ENCODE measurements around the gene PHLDB2.

Gene PHLDB2

GRCh38 chr3:111971533-111972130 lies 112.6 kb downstream of the PHLDB2 start:
- peak; percentile 17 for DNase-seq (ENCODE audit: extremely low spot score)
- TF ChIP-seq PKNOX1 (IDR thresholded peaks at IDR 0.05), result peak; percentile 40
- no peak for TF ChIP-seq LEF1 (IDR thresholded peaks at IDR 0.05; ENCODE audit: borderline replicate concordance)
- POLR2A ChIA-PET, result no interaction called here
- CTCF ChIA-PET, result interaction anchor here (0.9 to 5.6 kb wide), 3 partner anchors 18 to 302 kb away, joined by 4 to 44 read pairs (median 5); no protein-coding TSS in a partner anchor

GRCh38 chr3:111972891-111973290 lies 113.8 kb downstream of the PHLDB2 start:
- no peak for DNase-seq (ENCODE audit: extremely low spot score)
- TF ChIP-seq ZNF384 (IDR thresholded peaks at IDR 0.05) (no peak), CTBP1 (IDR thresholded peaks at IDR 0.05; ENCODE audit: borderline replicate concordance) (no peak), TARDBP (IDR thresholded peaks at IDR 0.05) (no peak), ELF4 (IDR thresholded peaks at IDR 0.05) (no peak), NFRKB (IDR thresholded peaks at IDR 0.05) (no peak), BHLHE40 (IDR thresholded peaks at IDR 0.05; ENCODE audit: borderline replicate concordance) (no peak), HDGF (IDR thresholded peaks at IDR 0.05; ENCODE audit: borderline replicate concordance) (no peak), SUZ12 (IDR thresholded peaks at IDR 0.05) (no peak), ARNT (IDR thresholded peaks at IDR 0.05) (no peak)
- POLR2A ChIA-PET, result no interaction called here
- CTCF ChIA-PET, result interaction anchor here (0.7 kb wide), 1 partner anchor 70 kb away, joined by 3 read pairs; no protein-coding TSS in a partner anchor

- no peak for DNase-seq (ENCODE audit: extremely low spot score)
- TF ChIP-seq NFRKB (IDR thresholded peaks at IDR 0.05), result no peak
- TF ChIP-seq FOXM1 (IDR thresholded peaks at IDR 0.05; ENCODE audit: borderline replicate concordance), result no peak
- no peak for TF ChIP-seq TARDBP (IDR thresholded peaks at IDR 0.05)
- TF ChIP-seq LEF1 (IDR thresholded peaks at IDR 0.05; ENCODE audit: borderline replicate concordance), result no peak
- no peak for TF ChIP-seq L3MBTL2 (conservative IDR thresholded peaks at IDR 0.05)
- no peak for TF ChIP-seq SUZ12 (IDR thresholded peaks at IDR 0.05)
- no peak for TF ChIP-seq CTBP1 (IDR thresholded peaks at IDR 0.05; ENCODE audit: borderline replicate concordance)
- no peak for TF ChIP-seq PKNOX1 (IDR thresholded peaks at IDR 0.05)
- no peak for TF ChIP-seq ZNF384 (IDR thresholded peaks at IDR 0.05)
- TF ChIP-seq SP1 (IDR thresholded peaks at IDR 0.05), result no peak
- TF ChIP-seq ARNT (IDR thresholded peaks at IDR 0.05), result no peak
- no peak for TF ChIP-seq FOXA1 (IDR thresholded peaks at IDR 0.05)
- no peak for TF ChIP-seq FOXK2 (IDR thresholded peaks at IDR 0.05)
- no peak for TF ChIP-seq ELF4 (IDR thresholded peaks at IDR 0.05)
- POLR2A ChIA-PET, result no interaction called here
- CTCF ChIA-PET, result no interaction called here
Measured at GRCh38 chr3:111975131-111975530, 116.1 kb downstream of the PHLDB2 start.

GRCh38 chr3:111976254-111976653 lies 117.2 kb downstream of the PHLDB2 start:
- TF ChIP-seq ZNF384 (IDR thresholded peaks at IDR 0.05), result no peak
- CTCF ChIA-PET, result no interaction called here
- no peak for DNase-seq (ENCODE audit: extremely low spot score)
- POLR2A ChIA-PET, result no interaction called here

GRCh38 chr3:111978583-111979433 lies 119.7 kb downstream of the PHLDB2 start, which contains the start of gene ABHD10:
Gene ABHD10 (plus strand): TSS chr3:111979026. CDS start chr3:111979062, 36 bp downstream.
- CTCF ChIA-PET, result interaction anchor here (1.0 to 2.5 kb wide), 8 partner anchors 11 to 292 kb away, joined by 3 to 10 read pairs (median 5); no protein-coding TSS in a partner anchor
- POLR2A ChIA-PET, result interaction anchor here (0.6 to 2.5 kb wide), 51 partner anchors 8 to 312 kb away, joined by 3 to 23 read pairs (median 4); partner anchors contain the start of genes C3orf52 and PHLDB2
- peak; percentile 94 for DNase-seq (ENCODE audit: extremely low spot score)
- TF ChIP-seq PKNOX1 (IDR thresholded peaks at IDR 0.05) (peak; percentile 96), TARDBP (IDR thresholded peaks at IDR 0.05) (no peak), ARNT (IDR thresholded peaks at IDR 0.05) (no peak), ZNF384 (IDR thresholded peaks at IDR 0.05) (no peak), L3MBTL2 (conservative IDR thresholded peaks at IDR 0.05) (peak; percentile 90), NFRKB (IDR thresholded peaks at IDR 0.05) (peak; percentile 18; the same call in 1 of the 2 replicates), BHLHE40 (IDR thresholded peaks at IDR 0.05; ENCODE audit: borderline replicate concordance) (no peak), CTBP1 (IDR thresholded peaks at IDR 0.05; ENCODE audit: borderline replicate concordance) (no peak), ELF4 (IDR thresholded peaks at IDR 0.05) (peak; percentile 51; the same call in 1 of the 2 replicates), FOXM1 (IDR thresholded peaks at IDR 0.05; ENCODE audit: borderline replicate concordance) (no peak), SP1 (IDR thresholded peaks at IDR 0.05) (no peak)

- TF ChIP-seq L3MBTL2 (conservative IDR thresholded peaks at IDR 0.05) (no peak), NFRKB (IDR thresholded peaks at IDR 0.05) (no peak), HDGF (IDR thresholded peaks at IDR 0.05; ENCODE audit: borderline replicate concordance) (no peak), FOXM1 (IDR thresholded peaks at IDR 0.05; ENCODE audit: borderline replicate concordance) (no peak), FOXA1 (IDR thresholded peaks at IDR 0.05) (no peak), PKNOX1 (IDR thresholded peaks at IDR 0.05) (peak; percentile 75), TARDBP (IDR thresholded peaks at IDR 0.05) (no peak), ARNT (IDR thresholded peaks at IDR 0.05) (no peak), BHLHE40 (IDR thresholded peaks at IDR 0.05; ENCODE audit: borderline replicate concordance) (no peak), LEF1 (IDR thresholded peaks at IDR 0.05; ENCODE audit: borderline replicate concordance) (no peak), ZNF384 (IDR thresholded peaks at IDR 0.05) (no peak), FOXK2 (IDR thresholded peaks at IDR 0.05) (no peak), ELF4 (IDR thresholded peaks at IDR 0.05) (0 out of 2 replicates have a peak, but pooled peaks have one; percentile 22), SP1 (IDR thresholded peaks at IDR 0.05) (no peak), SUZ12 (IDR thresholded peaks at IDR 0.05) (no peak)
- CTCF ChIA-PET, result interaction anchor here (0.7 to 2.5 kb wide), 6 partner anchors 10 to 293 kb away, joined by 3 to 10 read pairs (median 6); no protein-coding TSS in a partner anchor
- POLR2A ChIA-PET, result interaction anchor here (0.9 to 2.5 kb wide), 35 partner anchors 7 to 311 kb away, joined by 3 to 23 read pairs (median 4); partner anchors contain the start of gene PHLDB2
- DNase-seq (ENCODE audit: extremely low spot score), result no peak
Measured at GRCh38 chr3:111979434-111980038, 120.5 kb downstream of the PHLDB2 start.

All from HEK293T (cell line).